GM21619 (cell line): Measurements from ENCODE around the gene UBTD1.
"Not testable (repeated sequence)": the region's sequence is repeated elsewhere in the genome, so short reads cannot be mapped to it uniquely, and the experiment has no call there.

Experiments
- ATAC-seq: cut with Tn5 transposase; IDR thresholded peaks from one replicate; pipeline ENCODE4 v1.9.1; 2021; ENCODE audit not compliant: unreplicated experiment

The UBTD1 gene

GRCh38 chr10:97537186-97537869 is 38.6 kb downstream of the UBTD1 start:
- ATAC-seq: no peak

DNA sequence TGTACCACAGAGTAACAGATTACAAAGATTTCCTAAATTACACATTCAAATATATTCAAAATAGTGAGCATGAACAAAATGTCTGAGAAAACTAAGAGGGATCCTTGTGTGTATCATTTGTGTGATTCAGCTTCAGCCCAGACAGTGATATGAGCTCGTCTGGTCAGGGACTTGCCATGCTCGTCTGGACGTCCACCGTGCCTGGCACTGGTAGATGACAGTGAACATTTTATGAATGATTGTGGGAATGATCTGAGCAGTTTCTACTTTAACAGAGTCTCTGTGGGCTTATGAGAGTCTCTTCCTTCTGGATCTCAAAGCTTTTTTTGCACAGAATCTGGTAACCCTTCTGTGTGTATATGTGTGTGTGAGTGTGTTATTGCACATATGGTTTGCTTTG is 39.7 kb downstream of the UBTD1 start:
- ATAC-seq: no peak

DNA sequence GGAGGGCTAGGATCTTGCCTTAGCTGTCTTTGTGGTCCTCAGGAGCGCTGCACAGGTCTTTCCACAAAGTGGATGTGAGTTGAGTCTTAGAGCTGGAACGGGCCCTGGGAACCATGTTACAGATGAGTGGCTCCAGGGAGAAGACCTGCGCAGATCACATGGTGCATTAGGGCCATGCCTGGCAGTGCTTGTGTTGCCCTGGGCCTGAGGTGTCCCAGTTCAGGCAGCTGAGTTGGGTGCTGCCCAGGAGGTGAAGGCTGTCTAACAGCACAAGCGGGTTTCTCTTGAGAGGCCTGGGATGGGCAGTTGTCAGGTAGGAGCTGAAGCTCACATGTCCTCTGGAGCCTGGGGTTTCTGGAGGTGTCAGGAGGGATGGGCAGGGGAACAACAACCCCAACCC is 40.1 kb downstream of the UBTD1 start:
- no peak for ATAC-seq

DNA sequence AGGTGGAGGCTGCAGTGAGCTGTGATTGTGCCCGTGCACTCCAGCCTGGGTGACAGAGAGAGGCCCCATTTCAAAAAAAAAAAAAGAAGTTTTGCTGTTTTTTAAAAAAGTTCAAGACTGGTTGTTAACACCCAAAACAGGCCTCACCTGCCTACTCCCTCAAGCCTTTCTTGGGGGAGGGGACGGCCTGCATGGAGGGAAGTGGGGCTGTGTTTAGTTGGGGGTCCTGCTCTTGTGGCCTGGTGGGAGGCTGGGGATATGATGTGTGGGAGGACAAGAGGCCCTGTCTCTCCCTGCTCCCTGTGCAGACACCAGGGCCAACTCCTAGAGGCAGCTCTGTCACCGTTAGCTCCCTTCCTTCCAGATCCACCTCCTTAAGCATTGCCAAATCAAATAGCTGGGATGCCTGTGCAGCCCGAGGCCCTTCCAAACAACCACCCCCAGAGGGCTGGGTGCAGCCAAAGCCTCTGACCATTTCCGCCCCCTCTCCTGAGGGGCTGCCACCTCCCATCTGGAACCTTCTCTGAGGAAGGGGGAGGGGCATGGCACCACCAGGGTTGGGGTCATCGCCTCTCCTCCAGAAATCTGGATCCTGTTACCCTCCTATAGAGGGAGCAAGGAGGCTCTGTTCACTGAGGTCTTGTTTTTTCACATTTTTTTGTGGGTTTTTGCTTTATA is 40.9 kb downstream of the UBTD1 start:
- no peak for ATAC-seq

- no peak for ATAC-seq
These were observed 42.2 kb downstream of the UBTD1 start for GRCh38 chr10:97540669-97541500.

GRCh38 chr10:97542169-97543024 is 43.7 kb downstream of the UBTD1 start:
- no peak for ATAC-seq

DNA sequence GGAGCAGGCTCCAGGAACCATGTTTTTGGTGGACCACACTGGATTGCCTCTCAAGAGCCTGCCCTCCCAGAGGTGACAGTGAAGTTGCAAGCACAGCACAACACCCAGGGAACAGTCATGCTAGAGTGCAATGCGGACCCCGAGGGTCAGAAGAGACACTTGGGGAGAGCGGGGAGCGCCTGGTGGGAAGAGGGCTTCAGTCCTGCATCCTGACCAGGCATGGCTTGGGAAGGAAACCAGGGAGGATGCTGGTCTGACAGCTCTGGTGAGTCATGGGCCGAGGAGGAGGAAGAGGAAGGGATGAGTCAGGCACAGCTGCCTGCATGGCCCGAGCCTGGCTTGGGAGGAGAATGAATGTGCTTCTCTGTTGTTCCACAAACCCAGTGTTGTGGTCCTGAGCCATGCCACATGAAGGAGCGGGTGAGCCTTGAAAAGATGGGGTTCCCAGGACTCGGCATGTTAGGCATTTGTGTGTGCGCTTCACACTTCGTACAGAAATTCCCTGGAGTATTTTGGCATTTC is 44.4 kb downstream of the UBTD1 start:
- ATAC-seq: peak; percentile 59

- no peak for ATAC-seq
These were observed 47.9 kb downstream of the UBTD1 start for GRCh38 chr10:97546456-97547270.

DNA sequence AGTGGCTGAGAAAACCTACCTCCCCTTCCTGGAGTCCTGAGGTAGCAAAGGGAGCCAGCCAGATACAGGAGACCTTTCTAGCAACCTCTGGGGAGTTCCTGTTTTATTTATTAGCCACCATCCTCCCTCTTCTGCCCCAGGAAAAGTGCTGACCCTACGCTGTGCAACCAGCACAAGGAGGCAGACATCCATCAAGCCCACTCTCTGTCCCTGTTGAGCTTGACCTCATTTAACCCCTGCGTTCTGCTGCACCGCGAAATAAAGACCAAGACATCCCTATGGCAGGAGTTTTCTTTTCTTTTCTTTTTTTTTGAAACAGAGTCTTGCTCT is 48.5 kb downstream of the UBTD1 start:
- ATAC-seq: no peak

GRCh38 chr10:97547962-97548361 is 49.2 kb downstream of the UBTD1 start:
- ATAC-seq: no peak

DNA sequence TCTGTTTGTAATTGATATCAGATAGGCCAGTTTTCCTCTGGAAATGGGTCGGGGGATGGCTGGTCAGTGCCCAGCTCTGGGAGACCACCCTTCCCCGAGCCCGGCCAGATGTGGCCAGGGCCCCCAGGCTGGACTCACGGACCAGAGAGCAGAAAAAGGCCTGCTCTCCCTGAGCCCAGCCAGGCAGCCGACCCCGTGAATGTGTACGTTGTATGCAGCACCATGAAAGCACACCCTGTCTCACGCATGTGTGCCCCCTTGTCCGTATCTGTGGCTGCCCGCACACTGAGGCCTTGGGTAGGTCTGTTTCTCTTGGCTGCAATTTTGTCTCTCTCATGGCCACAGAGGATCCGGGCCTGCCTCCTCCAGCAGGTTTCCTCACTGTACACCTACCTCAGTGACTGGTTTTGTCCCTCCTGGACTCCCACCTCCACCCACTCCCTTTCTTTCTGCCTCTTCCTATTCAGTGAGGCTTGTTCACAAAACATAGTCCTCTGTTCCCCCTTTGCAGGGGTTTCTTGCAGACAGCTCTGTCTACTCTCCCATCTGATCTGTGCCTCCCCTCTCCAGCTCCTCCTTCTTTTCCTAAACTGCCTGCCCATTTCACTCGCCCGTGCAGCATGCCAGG is 50.2 kb downstream of the UBTD1 start:
- no peak for ATAC-seq

DNA sequence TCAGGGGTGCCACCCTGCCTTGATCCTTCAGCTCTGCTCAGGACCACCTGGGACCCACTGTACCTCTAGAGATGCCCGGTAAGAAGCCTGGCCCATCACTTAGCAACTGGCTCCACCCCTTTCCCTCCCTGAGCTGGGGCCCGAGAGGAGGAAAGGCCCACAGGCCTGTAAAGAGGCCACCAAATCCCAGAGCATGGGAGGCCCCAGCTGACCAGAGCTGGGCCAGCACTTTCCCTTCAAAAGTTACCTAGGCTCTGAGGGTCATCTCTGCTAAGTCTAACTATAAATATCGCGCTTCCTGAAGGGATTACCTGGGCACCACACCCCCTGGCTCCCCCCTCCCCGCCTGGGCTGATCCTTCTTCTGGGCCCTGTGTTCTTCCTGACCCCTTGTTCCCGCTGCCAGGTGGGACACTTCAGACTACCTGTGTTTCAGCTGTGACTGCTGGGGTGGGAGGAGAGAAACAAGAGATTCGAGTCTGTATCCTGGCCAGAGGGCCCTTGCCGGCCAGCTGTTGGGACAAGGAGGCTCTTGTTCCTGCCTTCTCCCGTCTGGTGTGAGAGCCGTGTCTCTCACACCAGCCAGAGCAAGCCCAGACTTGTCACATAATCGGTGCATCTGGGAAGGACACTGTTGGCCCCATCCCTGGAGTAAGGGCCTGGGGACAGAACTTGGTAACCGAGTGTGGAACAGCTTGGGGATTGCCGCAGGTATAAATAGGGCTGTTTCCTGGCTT is 51.0 kb downstream of the UBTD1 start:
- no peak for ATAC-seq

- no peak for ATAC-seq
These were observed 51.8 kb downstream of the UBTD1 start for GRCh38 chr10:97550336-97551149.

DNA sequence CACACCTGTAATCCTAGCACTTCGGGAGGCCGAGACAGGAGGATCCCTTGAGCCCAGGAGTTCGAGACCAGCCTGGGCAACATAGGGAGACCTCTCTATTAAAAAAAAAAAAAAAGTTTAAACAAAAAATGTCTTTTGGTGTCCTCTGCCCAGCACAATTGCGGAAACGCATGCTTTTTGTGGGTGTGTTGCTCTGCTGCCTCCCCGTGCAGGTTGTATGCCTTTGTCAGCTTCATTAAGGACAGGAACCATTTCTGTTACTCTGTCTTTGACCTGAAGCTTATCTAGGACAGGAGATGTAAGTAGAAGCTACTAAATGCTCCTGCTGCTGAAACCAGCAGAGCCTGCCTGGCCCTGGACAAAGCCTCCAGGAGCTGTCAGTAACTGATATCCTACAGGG is 52.5 kb downstream of the UBTD1 start:
- ATAC-seq: no peak

- ATAC-seq: peak; percentile 60
These were observed 54.9 kb downstream of the UBTD1 start for GRCh38 chr10:97553575-97554031.

- ATAC-seq: not testable (repeated sequence)
These were observed 55.6 kb downstream of the UBTD1 start for GRCh38 chr10:97554336-97554735.

DNA sequence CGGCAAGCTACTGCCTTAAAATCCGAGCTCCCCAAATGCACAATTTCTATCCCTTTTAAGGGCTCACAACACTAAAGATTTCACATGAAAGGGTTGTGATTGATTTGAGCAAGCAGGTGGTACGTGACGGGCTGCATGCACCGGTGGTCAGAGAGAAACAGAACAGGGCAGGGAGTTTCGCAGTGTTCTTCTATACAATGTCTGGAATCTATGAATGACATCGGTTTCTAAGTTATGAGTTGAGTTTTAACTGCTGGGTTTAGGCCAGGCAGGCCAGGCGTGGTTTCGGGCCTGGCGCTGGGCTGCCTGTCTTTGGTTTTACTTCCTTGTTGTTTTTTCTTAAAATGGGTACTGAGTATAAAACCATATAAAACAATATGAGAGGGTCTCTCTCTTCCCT is 56.8 kb downstream of the UBTD1 start:
- not testable (repeated sequence) for ATAC-seq
